RPMI8226 (cell line): ENCODE data around the gene DTNB.
"Not testable (repeated sequence)": the region's sequence is repeated elsewhere in the genome, so short reads cannot be mapped to it uniquely, and the experiment has no call there.

Source experiments
- DNase-seq: peaks from one replicate; pipeline ENCODE4 v3.0.0-alpha.2; 2015

DTNB gene

GRCh38 chr2:25620077-25620476 lies 53.3 kb downstream of the DTNB start:
- no peak for DNase-seq

DNA sequence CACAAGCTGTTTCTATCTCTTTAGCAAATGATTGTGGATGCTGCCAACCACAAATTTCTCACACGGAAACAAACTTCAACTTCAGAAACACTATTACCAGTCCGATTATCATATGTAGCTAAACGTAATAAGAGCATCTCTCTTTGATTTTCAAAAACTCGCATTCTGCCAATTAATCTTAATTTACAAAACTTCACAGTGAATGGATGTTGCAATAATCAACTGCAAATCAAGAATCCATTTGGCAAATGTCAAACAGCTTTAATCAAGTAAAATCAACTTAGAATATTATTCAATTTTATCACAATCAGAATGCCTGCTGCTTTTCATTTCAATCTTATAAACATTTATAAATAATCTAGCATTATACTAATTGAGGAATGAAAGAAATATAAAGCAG lies 54.2 kb downstream of the DTNB start:
- DNase-seq = no peak

- DNase-seq = no peak
Observed at GRCh38 chr2:25618676-25619075, 54.7 kb downstream of the DTNB start.

- no peak for DNase-seq
Observed at GRCh38 chr2:25617948-25618646, 55.3 kb downstream of the DTNB start.

- no peak for DNase-seq
Observed at GRCh38 chr2:25615920-25616319, 57.5 kb downstream of the DTNB start.

- DNase-seq = no peak
Observed at GRCh38 chr2:25615386-25615785, 58.0 kb downstream of the DTNB start.

- DNase-seq = no peak
Observed at GRCh38 chr2:25614711-25615110, 58.7 kb downstream of the DTNB start.

- no peak for DNase-seq
Observed at GRCh38 chr2:25608718-25609117, 64.7 kb downstream of the DTNB start.

DNA sequence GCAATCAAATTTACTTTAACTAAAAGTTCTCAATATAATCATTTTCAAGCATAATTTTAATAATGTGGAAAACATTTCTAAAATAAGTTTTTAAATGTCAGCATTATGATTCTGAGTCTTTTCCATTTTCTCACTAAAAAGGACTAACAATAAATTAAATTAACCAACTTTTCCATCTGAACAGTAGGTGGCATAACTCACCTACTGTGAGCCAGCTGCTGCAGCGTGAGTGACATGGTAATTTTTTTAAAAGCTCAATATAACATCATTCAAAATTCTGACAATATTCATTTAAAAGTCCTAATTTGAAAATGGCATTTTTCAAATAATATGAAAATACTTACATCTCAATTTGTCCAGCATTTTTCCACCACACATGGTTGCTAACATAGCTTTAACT lies 66.5 kb downstream of the DTNB start:
- peak; percentile 39 for DNase-seq

- DNase-seq = no peak
Observed at GRCh38 chr2:25602333-25602723, 71.0 kb downstream of the DTNB start.

DNA sequence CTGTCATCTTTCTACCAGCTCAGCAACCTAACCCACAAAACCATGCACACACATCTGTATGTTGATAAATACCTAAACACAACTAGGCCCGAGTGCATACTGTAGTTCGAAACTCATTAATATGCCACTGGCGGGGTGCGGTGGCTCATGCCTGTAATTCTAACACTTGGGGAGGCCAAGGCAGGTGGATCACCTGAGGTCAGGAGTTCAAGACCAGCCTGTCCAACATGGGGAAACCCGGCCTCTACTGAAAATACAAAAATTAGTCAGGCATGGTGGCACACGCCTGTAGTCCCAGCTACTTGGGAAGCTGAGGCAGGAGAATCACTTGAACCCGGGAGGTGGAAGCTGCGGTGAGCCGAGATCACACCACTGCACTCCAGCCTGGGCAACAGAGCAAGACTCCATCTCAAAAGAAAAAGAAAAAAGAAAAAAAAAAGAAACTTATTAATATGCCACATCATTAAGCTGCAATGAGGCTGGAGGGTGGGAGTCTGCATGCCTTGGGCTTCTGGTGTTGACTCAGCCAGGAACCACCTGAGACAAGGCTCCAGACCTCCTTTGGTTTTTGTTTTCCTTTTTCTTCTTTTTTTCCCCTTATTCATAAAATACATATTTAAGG lies 71.6 kb downstream of the DTNB start:
- DNase-seq = not testable (repeated sequence)

DNA sequence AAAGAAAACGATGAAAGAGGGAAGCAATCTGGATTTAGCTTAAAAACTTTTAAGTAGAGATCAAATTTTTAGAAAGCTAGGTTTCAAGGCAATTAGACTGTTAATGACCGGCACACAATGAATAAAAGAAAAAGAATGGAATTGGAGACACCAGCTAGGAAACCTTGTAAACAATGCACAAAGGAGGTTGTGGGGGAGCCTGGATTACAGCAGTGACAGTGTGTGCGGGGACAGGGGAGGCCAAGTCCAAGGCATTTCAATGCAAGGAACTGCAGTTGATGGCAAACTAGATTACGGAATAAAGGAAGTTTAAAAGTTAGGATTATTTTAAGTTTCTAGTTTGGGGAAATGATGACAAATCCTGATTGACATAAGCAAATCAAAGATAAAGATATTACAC lies 74.5 kb downstream of the DTNB start:
- no peak for DNase-seq

- no peak for DNase-seq
Observed at GRCh38 chr2:25598332-25598731, 75.0 kb downstream of the DTNB start.

DNA sequence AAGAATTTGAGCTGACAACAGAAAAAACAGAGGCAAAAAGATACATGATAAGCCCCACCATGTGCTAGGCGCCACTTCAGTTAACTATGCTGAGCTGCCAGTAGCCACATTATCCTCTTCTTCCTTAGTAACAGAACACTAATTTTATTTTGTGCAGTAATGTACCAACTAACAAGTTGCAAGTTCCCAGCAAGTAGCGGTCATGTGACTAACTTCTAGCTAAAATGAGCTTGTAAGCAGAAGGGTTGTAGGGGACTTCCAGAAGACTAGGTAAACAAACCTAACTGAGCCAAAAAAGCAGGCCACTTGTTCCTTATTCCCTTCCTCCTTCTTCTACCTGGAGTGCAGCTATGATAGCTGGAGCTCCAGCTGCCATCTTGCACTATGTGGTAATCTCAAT lies 75.5 kb downstream of the DTNB start:
- peak; percentile 32 for DNase-seq

GRCh38 chr2:25596516-25597244 lies 76.7 kb downstream of the DTNB start:
- no peak for DNase-seq

DNA sequence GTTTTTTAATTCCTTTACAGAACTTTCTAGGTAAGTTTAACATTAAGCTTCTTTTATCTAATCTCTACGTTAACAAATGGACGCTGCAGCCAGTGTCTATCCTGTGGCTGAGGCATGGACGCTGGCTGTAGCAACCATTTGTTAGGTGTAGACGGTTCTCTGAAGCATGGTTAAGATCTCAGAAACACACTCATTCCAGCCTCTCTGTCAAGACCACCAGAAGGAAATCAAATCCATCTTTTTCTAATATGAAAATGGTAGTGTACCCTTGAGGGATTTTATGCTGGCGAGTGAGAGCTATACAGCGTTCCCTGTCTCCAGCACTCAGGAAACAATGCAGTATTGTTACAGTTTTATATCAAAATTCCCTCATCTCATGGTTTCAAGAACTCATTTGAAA lies 78.0 kb downstream of the DTNB start:
- DNase-seq = no peak

DNA sequence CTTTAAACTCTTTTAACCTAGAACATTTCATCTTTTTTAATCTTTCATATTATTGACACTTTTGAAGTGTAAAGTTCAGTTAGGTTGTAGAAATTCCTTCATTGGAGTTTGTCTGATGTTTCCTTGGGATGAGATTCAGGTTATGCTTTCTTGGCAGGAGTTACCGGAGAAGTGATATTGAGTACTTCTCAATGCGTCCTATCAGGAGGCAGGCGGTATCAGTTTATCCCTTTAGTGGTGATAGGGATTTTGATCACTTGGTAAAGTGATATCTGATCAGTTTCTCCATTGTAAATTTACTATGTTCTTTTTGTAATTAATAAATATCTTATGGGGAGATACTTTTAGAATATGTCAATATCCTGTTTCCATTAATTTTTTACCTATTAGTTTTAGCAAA lies 78.4 kb downstream of the DTNB start:
- no peak for DNase-seq

GRCh38 chr2:25592766-25593292 lies 80.5 kb downstream of the DTNB start:
- no peak for DNase-seq

GRCh38 chr2:25590921-25591505 lies 82.4 kb downstream of the DTNB start:
- no peak for DNase-seq

DNA sequence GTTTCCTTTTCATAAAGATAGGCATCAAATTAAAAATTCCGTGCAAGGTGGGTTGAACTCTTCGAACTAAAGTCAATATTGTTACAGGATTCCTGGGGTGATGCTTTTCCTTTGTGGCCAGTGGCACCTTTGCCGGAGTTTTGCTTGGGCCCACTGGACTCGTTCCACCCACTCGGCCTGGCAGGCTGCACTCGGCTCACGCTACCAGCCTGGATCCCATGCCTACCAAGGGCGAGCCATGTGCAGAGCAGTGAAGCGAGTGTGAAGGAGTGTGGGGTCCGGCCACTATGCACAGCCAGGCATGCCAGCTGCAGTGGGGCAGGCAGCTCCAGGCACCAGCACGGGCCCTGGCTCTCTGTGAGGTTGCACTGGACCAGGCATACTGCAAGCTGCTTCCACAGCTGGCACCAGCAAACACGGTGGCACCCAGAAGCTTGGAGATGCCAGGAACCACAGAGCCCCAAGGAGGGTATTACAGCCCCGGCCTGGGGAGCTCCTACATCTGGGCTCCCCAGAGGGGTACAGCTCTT lies 83.6 kb downstream of the DTNB start:
- DNase-seq = no peak

DNA sequence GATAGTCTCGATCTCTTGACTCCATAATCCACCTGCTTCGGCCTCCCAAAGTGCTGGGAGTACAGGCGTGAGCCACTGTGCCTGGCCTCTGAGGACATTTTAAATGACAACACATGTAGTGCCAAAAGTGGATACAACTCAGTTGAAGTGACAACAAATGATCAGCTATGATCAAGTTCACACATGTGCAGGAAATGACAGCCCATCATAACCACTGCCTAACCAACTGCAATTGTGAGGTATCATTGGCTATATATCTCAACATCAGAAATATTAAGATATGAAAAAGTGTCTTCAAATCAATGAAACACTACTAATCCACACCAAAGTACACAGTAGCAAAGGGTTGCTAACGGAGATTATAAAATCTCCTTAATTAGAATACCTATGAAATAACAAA lies 84.8 kb downstream of the DTNB start:
- DNase-seq = no peak

DNA sequence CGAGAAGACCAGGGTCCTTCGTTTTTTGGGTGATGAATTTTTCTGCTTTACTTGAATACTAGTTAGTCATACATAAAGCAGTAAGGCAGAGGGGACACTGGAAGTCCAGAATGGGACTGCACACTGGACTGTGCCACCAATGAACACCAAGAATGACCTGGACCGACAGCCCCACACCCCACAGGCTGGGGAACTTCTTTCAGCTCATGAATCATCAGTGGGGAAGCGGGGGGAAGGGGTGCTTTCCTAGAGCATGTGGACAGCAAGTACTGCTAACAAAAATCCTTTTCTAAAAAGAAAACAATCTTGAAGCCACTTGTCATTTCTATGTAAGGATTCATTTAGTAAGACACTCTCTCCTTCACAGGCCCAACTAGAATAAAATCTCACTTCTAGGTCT lies 86.0 kb downstream of the DTNB start:
- DNase-seq = no peak

GRCh38 chr2:25586726-25587144 lies 86.6 kb downstream of the DTNB start:
- DNase-seq = no peak
